Mesothelial cell of epicardium (in vitro differentiated cells): ENCODE measurements around the gene SMTN. TPM values are rescaled to one million over a fixed set of nuclear protein-coding genes. Genes with fewer than 3 reads are reported as not detected.
"Not testable (repeated sequence)": the region's sequence is repeated elsewhere in the genome, so short reads cannot be mapped to it uniquely, and the experiment has no call there.

Experiments
- DNase-seq, 2 experiments: peaks; one replicate each; pipeline ENCODE4 v3.0.0; 2021; ENCODE audit warnings: low spot score in 2 of 2; ENCODE audit not compliant: unreplicated experiment in 2 of 2
- H3K27ac Mint-ChIP-seq: 2 replicates; pipeline ENCODE4 v1.8.0; 2021; ENCODE audit warnings: mixed read lengths
- H3K27me3 Mint-ChIP-seq: 2 replicates; pipeline ENCODE4 v1.8.0; 2021; ENCODE audit warnings: low read depth, mixed read lengths
- H3K36me3 Mint-ChIP-seq: 2 replicates; pipeline ENCODE4 v1.8.0; 2021; ENCODE audit warnings: mixed read lengths
- H3K4me1 Mint-ChIP-seq: 2 replicates; pipeline ENCODE4 v1.8.0; 2021; ENCODE audit warnings: mixed read lengths
- H3K4me3 Mint-ChIP-seq: 2 replicates; pipeline ENCODE4 v1.8.0; 2021; ENCODE audit warnings: mild to moderate bottlenecking, moderate library complexity, mixed read lengths
- H3K9me3 Mint-ChIP-seq: 2 replicates; pipeline ENCODE4 v1.8.0; 2021; ENCODE audit warnings: mixed read lengths
- CTCF ChIP-seq: fragments of 200-600 bp; sonication (generic); IDR thresholded peaks from one replicate; pipeline ENCODE4 v1.5.0; 2021; ENCODE audit warnings: antibody characterized with exemption; ENCODE audit not compliant: unreplicated experiment
- total RNA-seq: library from RNA; stranded (reverse); gene quantifications from 3 replicates; pipeline ENCODE4 v1.2.1, GENCODE V29; 2021

SMTN gene
- total RNA-seq, 1 donor from 2014 or later, result 67.0 TPM

DNA sequence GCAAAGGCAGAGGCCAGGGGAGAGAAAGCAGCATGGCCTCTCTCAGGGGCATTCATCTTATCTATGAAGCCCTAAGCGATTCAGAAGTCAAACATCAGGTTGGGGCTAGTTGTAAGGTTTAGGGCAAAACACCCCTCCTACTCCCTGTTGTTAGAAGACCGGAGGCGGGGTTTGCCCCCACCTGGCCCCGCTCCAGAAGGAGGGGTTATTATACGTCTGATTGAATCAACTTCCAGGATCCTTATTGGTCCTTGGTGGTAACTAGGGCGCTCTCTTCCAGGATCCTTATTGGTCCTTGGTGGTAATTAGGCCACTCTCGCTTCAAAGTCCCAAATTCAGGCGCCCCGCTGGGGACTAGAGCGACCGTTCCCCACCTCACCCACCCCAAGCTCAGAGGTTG is 12.1 kb upstream of the SMTN start:
- no peaks in the 10 kb centered on the region for H3K27me3 Mint-ChIP-seq
- DNase-seq, result no peak

DNA sequence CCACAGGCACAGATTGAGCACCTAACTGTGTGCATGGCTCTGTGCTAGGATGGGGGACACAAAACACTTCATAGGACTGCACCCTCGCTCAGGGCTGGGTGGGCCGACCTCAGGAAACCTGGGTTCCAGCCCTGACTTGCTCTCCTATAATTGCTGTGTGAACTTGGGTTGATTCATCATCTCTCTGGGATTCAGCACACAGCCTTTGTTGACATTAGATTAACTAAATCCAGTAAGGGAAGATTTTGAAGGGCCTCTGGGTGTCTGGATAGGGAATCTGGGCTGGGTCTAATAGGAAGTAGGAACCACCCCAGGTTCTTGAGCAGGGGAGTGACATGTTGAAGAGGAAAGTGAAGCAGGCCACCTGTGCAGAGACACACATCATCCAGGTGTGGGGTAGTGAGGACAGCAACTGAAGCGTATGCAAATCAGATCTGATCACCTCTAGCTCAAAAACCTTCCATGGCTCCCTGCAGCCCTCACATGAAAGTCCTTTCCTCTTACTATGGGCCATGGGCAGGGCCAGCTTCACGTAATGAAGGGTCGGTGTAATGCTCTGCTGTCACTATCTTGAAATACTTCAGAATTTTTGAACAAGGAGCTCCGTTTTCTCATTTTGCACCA is 11.3 kb upstream of the SMTN start:
- H3K9me3 Mint-ChIP-seq, H3K4me3 Mint-ChIP-seq: not testable (repeated sequence)

More for the DNA sequence above, 12.1 kb upstream of the SMTN start:
- Mint-ChIP-seq H3K27ac (no peak overlapping the region), H3K9me3 (no peaks in the 10 kb centered on the region), H3K4me3 (no peak overlapping the region), H3K4me1 (no peaks in the 10 kb centered on the region), H3K36me3 (no peaks in the 10 kb centered on the region)
- no peak for TF ChIP-seq CTCF

DNA sequence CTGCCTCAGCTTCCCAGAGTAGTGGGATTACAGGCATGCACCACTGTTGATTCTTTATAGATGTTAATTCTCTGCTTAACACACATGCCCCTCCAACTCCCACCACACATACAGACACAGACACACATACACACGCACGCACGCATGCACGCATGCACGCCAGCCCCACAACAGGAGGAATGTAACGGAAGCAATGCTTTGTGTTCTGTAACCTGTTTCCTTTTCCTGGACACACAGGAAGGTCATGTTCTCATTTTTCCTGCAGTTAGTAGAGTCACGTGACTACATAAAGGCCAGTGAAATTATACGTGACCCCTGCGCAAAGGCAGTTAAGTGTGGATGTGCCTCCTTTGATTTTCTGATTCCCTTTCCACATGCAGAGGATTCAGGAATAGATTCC is 8.0 kb upstream of the SMTN start:
- not testable (repeated sequence) for H3K27me3 Mint-ChIP-seq, H3K36me3 Mint-ChIP-seq, H3K27ac Mint-ChIP-seq, H3K4me3 Mint-ChIP-seq, H3K9me3 Mint-ChIP-seq, DNase-seq, H3K4me1 Mint-ChIP-seq

More for the DNA sequence above, 11.3 kb upstream of the SMTN start:
- H3K27ac Mint-ChIP-seq, H3K27me3 Mint-ChIP-seq, H3K4me1 Mint-ChIP-seq, DNase-seq, H3K36me3 Mint-ChIP-seq: not testable (repeated sequence)

DNA sequence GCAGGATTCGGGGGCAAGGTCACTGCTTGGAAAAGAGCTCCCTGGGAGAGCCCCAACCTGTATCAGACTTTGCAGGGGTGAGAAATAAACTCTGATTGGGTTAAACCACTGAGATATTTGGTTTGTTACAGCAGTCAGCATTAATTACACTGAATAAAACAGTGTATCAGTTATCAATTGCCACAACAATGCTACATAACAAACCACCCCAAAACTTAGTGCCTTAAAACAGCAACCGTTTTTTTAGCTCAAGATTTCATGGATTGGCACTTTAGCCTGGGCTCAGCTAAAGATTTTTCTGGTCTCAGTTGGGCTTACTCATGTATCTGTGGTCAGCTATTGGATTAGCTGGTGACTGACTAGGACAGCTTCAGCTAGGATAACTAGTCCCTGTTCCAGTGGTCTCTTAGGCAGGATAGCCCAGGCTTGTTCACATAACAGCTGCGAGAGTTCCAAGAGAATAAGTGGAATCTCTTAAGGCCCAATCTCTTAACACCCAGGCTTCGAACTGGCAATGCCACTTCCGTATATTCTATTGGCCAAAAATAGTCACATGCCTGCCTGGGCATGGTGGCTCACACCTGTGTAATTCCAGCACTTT is 7.5 kb upstream of the SMTN start:
- not testable (repeated sequence) for H3K9me3 Mint-ChIP-seq, H3K4me3 Mint-ChIP-seq, DNase-seq, H3K27ac Mint-ChIP-seq, H3K36me3 Mint-ChIP-seq, H3K4me1 Mint-ChIP-seq, H3K27me3 Mint-ChIP-seq

- Mint-ChIP-seq H3K27me3 (no peaks in the 10 kb centered on the region), H3K27ac (no peak overlapping the region), H3K36me3 (no peaks in the 10 kb centered on the region), H3K4me1 (peaks cover 4% of the 10 kb centered on the region), H3K9me3 (no peaks in the 10 kb centered on the region), H3K4me3 (no peak overlapping the region)
- no peak for DNase-seq
- TF ChIP-seq CTCF, result no peak
Measured at GRCh38 chr22:31075961-31076360, 5.2 kb upstream of the SMTN start.

DNA sequence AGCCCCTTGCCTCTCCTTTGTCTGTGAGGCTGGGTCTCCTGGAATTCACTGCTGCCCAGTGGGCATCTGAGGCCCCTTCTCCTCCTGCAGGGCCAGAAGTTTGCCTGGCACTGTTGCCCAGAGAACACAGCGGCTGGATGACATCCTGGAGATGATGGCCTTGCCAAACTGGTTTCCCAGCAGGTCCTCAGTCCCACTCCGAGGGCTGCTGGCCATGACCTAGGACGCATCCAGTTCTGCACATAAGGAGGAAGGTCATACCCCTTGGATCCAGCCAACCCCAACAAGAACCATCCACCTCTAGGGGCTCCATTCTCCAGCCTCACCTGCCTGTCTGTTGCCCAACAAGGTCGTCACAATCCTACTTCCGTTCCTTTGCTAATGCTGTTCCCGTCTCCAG is 3.4 kb upstream of the SMTN start:
- Mint-ChIP-seq H3K27ac (no peak overlapping the region), H3K27me3 (no peaks in the 10 kb centered on the region), H3K36me3 (no peaks in the 10 kb centered on the region), H3K4me3 (no peak overlapping the region), H3K4me1 (peaks cover 19% of the 10 kb centered on the region), H3K9me3 (no peaks in the 10 kb centered on the region)
- no peak for DNase-seq
- no peak for TF ChIP-seq CTCF

DNA sequence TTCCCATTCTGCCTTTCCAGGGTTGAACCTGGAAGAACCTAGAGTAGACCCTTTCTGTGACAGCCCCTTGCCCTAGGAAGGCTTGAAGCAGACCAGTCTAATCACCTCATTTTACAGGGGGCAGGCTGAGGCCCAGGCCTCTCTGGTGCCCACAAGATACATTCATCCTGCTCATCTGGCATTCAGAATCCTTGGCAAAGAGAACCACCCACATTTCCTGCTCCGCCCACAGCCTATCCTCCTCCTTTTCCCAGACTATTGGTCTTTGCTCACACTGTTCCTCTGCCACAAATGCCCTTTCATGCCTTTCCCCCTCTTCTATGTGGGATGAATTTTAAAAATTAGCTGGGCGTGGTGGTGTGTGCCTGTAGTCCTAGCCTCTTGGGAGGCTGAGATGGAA is 2.7 kb upstream of the SMTN start:
- not testable (repeated sequence) for H3K36me3 Mint-ChIP-seq, H3K27me3 Mint-ChIP-seq, H3K9me3 Mint-ChIP-seq, H3K4me3 Mint-ChIP-seq, DNase-seq, H3K27ac Mint-ChIP-seq
- peaks cover 25% of the 10 kb centered on the region for H3K4me1 Mint-ChIP-seq
